OCI-LY1 (cell line): ENCODE measurements around the gene AFDN.

Experiments
- CTCF ChIP-seq: fragments of 200-600 bp; sonication (generic), shearing (Covaris generic); IDR thresholded peaks from 2 replicates; pipeline ENCODE4 v1.5.1; 2017; ENCODE audit warnings: mild to moderate bottlenecking, antibody characterized with exemption, low read length, moderate library complexity, mixed read lengths
- EZH2 ChIP-seq: fragments of 200-600 bp; sonication (generic), shearing (Covaris generic); IDR thresholded peaks from 2 replicates; pipeline ENCODE4 v1.8.0; 2017; ENCODE audit warnings: borderline replicate concordance, mixed run types, mild to moderate bottlenecking, antibody characterized with exemption, low read length, moderate library complexity, mixed read lengths

DNA sequence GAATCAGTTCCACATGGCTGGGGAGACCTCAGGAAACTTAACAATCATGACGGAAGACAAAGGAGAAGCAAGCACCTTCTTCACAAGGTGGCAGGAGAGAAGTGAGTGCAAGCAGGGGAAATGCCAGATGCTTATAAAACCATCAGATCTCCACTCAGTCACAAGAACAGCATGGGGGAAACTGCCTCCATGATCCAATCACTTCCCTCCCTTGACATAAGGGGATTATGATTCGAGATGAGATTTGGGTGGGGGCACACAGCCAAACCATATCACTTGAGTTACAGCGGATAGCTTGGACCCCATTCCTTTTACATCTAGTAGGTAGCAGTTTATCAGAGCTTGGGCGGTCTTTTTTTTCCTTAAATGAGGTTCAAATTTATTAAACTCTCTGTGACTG lies 19.1 kb downstream of the AFDN start:
- TF ChIP-seq CTCF (no peak), EZH2 (no peak)
